ENCODE measurements around the gene STK26. TPM values are rescaled to one million over a fixed set of nuclear protein-coding genes. Genes with fewer than 3 reads are reported as not detected.

Gene STK26
- total and polyA plus RNA-seq, 4 experiments from 2014 or later, result 38.1 to 57.2 (median 45.1) TPM

- H3K27me3 ChIP-seq (ENCODE audit: insufficient read depth, low read length), result no peaks in the 10 kb centered on the region
- POLR2A ChIA-PET (ENCODE audit: partially characterized antibody), result no interaction called here
- H3K36me3 ChIP-seq (ENCODE audit: insufficient read depth, low read length), result peaks cover 3% of the 10 kb centered on the region
- H3K4me3 ChIP-seq (ENCODE audit: low read length in 2 of 2), result no peak overlapping the region
- no peak for DNase-seq
- CTCF ChIA-PET (ENCODE audit: partially characterized antibody), result interaction anchor here (1.0 kb wide), 1 partner anchor 222 kb away, joined by 4 read pairs; no protein-coding TSS in a partner anchor
- H3K36me3 Mint-ChIP-seq, result peaks cover 4 to 9% of the 10 kb centered on the region in 2 donors
- H3K4me1 ChIP-seq (ENCODE audit: insufficient read depth, low read length), result no peaks in the 10 kb centered on the region
- peaks cover 0 to 4% (median 1%) of the 10 kb centered on the region in 4 donors for H3K4me1 Mint-ChIP-seq
- intact Hi-C loops (cut with micrococcal nuclease), result loop anchor here (2.0 kb wide), 1 partner anchor 13 kb away; no protein-coding TSS in a partner anchor
- H3K27ac Mint-ChIP-seq, result no peak overlapping the region
- H3K9me3 ChIP-seq (ENCODE audit: control insufficient read depth in 1 of 2, low read length in 2 of 2), result no peaks in the 10 kb centered on the region
- no peak overlapping the region for H3K27ac ChIP-seq (ENCODE audit: low read depth, low read length)
- H3K4me3 Mint-ChIP-seq, result no peak overlapping the region
- H3K27me3 Mint-ChIP-seq, result no peaks in the 10 kb centered on the region
- H3K9me3 Mint-ChIP-seq, result no peaks in the 10 kb centered on the region
These were observed 40.8 kb downstream of the STK26 start for GRCh38 chrX:132063862-132064261.

- intact Hi-C loops (cut with micrococcal nuclease), result no loop called here
- Histone ChIP-seq H3K4me1 (ENCODE audit: insufficient read depth, low read length) (no peaks in the 10 kb centered on the region), H3K36me3 (ENCODE audit: insufficient read depth, low read length) (peaks cover 6% of the 10 kb centered on the region), H3K27ac (ENCODE audit: low read depth, low read length) (no peak overlapping the region), H3K4me3 (ENCODE audit: low read length in 2 of 2) (no peak overlapping the region), H3K9me3 (ENCODE audit: control insufficient read depth in 1 of 2, low read length in 2 of 2) (no peaks in the 10 kb centered on the region), H3K27me3 (ENCODE audit: insufficient read depth, low read length) (no peaks in the 10 kb centered on the region)
- no peak for DNase-seq
- H3K36me3 Mint-ChIP-seq, result peaks cover 4 to 17% of the 10 kb centered on the region in 2 donors
- CTCF ChIA-PET (ENCODE audit: partially characterized antibody), result interaction anchor here (1.3 kb wide), 1 partner anchor 13 kb away, joined by 4 read pairs; no protein-coding TSS in a partner anchor
- H3K9me3 Mint-ChIP-seq, result no peaks in the 10 kb centered on the region
- POLR2A ChIA-PET (ENCODE audit: partially characterized antibody), result no interaction called here
- H3K27me3 Mint-ChIP-seq, result no peaks in the 10 kb centered on the region
- peaks cover 0 to 4% (median 0%) of the 10 kb centered on the region in 4 donors for H3K4me1 Mint-ChIP-seq
- no peak overlapping the region for H3K27ac Mint-ChIP-seq
- no peak overlapping the region for H3K4me3 Mint-ChIP-seq
These were observed 45.3 kb downstream of the STK26 start for GRCh38 chrX:132068405-132068804.

GRCh38 chrX:132071254-132071653 is 48.2 kb downstream of the STK26 start:
- H3K9me3 Mint-ChIP-seq, result no peaks in the 10 kb centered on the region
- H3K4me1 Mint-ChIP-seq, result no peaks in the 10 kb centered on the region
- H3K9me3 ChIP-seq (ENCODE audit: control insufficient read depth in 1 of 2, low read length in 2 of 2), result no peaks in the 10 kb centered on the region
- no peaks in the 10 kb centered on the region for H3K27me3 Mint-ChIP-seq
- intact Hi-C loops (cut with micrococcal nuclease), result loop anchor here (2.0 kb wide), 2 partner anchors 48 to 230 kb away; partner anchors contain the start of gene STK26
- H3K27me3 ChIP-seq (ENCODE audit: insufficient read depth, low read length), result no peaks in the 10 kb centered on the region
- peaks cover 6% of the 10 kb centered on the region for H3K36me3 ChIP-seq (ENCODE audit: insufficient read depth, low read length)
- POLR2A ChIA-PET (ENCODE audit: partially characterized antibody), result no interaction called here
- no peaks in the 10 kb centered on the region for H3K4me1 ChIP-seq (ENCODE audit: insufficient read depth, low read length)
- CTCF ChIA-PET (ENCODE audit: partially characterized antibody), result interaction anchor here (1.3 to 2.8 kb wide), 5 partner anchors 21 to 229 kb away, joined by 3 to 12 read pairs (median 6); partner anchors contain the start of gene RAP2C
- peaks cover 0 to 25% of the 10 kb centered on the region in 2 donors for H3K36me3 Mint-ChIP-seq
- no peak overlapping the region for H3K27ac ChIP-seq (ENCODE audit: low read depth, low read length)
- H3K4me3 Mint-ChIP-seq, result no peak overlapping the region
- DNase-seq, result peak in 1 of 5 donors; percentile 5
- no peak overlapping the region for H3K4me3 ChIP-seq (ENCODE audit: low read length in 2 of 2)
- H3K27ac Mint-ChIP-seq, result no peak overlapping the region

- no peaks in the 10 kb centered on the region for H3K9me3 Mint-ChIP-seq
- H3K27me3 Mint-ChIP-seq, result no peaks in the 10 kb centered on the region
- no peaks in the 10 kb centered on the region for H3K4me1 ChIP-seq (ENCODE audit: insufficient read depth, low read length)
- H3K27ac Mint-ChIP-seq, result peak overlapping the region in 1 of 7 donors; percentile 4
- no peak overlapping the region for H3K4me3 ChIP-seq (ENCODE audit: low read length in 2 of 2)
- no peaks in the 10 kb centered on the region for H3K9me3 ChIP-seq (ENCODE audit: control insufficient read depth in 1 of 2, low read length in 2 of 2)
- H3K4me1 Mint-ChIP-seq, result no peaks in the 10 kb centered on the region
- intact Hi-C loops (cut with micrococcal nuclease), result no loop called here
- no peaks in the 10 kb centered on the region for H3K36me3 ChIP-seq (ENCODE audit: insufficient read depth, low read length)
- CTCF ChIA-PET (ENCODE audit: partially characterized antibody), result interaction anchor here (1.6 kb wide), 1 partner anchor 15 kb away, joined by 3 read pairs; no protein-coding TSS in a partner anchor
- no peaks in the 10 kb centered on the region for H3K27me3 ChIP-seq (ENCODE audit: insufficient read depth, low read length)
- no peak overlapping the region for H3K27ac ChIP-seq (ENCODE audit: low read depth, low read length)
- H3K4me3 Mint-ChIP-seq, result no peak overlapping the region
- no peak for DNase-seq
- H3K36me3 Mint-ChIP-seq, result peaks cover 0 to 15% of the 10 kb centered on the region in 2 donors
- POLR2A ChIA-PET (ENCODE audit: partially characterized antibody), result no interaction called here
These were observed 54.3 kb downstream of the STK26 start for GRCh38 chrX:132077414-132077813.

- ChIA-PET POLR2A (ENCODE audit: partially characterized antibody) (interaction anchor here (1.2 kb wide), 1 partner anchor 32 kb away, joined by 3 read pairs; no protein-coding TSS in a partner anchor), CTCF (ENCODE audit: partially characterized antibody) (no interaction called here)
- H3K4me3 Mint-ChIP-seq, result no peak overlapping the region
- no peaks in the 10 kb centered on the region for H3K27me3 Mint-ChIP-seq
- no peak overlapping the region for H3K27ac ChIP-seq (ENCODE audit: low read depth, low read length)
- no peaks in the 10 kb centered on the region for H3K27me3 ChIP-seq (ENCODE audit: insufficient read depth, low read length)
- no peaks in the 10 kb centered on the region for H3K9me3 Mint-ChIP-seq
- no peak for DNase-seq
- no peak overlapping the region for H3K27ac Mint-ChIP-seq
- no peaks in the 10 kb centered on the region for H3K4me1 Mint-ChIP-seq
- H3K36me3 ChIP-seq (ENCODE audit: insufficient read depth, low read length), result no peaks in the 10 kb centered on the region
- peaks cover 0 to 13% of the 10 kb centered on the region in 2 donors for H3K36me3 Mint-ChIP-seq
- no peaks in the 10 kb centered on the region for H3K4me1 ChIP-seq (ENCODE audit: insufficient read depth, low read length)
- intact Hi-C loops (cut with micrococcal nuclease), result no loop called here
- H3K4me3 ChIP-seq (ENCODE audit: low read length in 2 of 2), result no peak overlapping the region
- no peaks in the 10 kb centered on the region for H3K9me3 ChIP-seq (ENCODE audit: control insufficient read depth in 1 of 2, low read length in 2 of 2)
These were observed 54.8 kb downstream of the STK26 start for GRCh38 chrX:132077912-132078311.

- Mint-ChIP-seq H3K4me1 (peaks cover 0 to under 1% (median under 1%) of the 10 kb centered on the region in 4 donors), H3K27me3 (peaks cover 0 to 3% of the 10 kb centered on the region in 2 donors), H3K36me3 (no peaks in the 10 kb centered on the region), H3K27ac (no peak overlapping the region), H3K9me3 (peaks cover 0 to 2% (median 0%) of the 10 kb centered on the region in 8 donors), H3K4me3 (no peak overlapping the region)
- Histone ChIP-seq H3K27me3 (ENCODE audit: insufficient read depth, low read length) (no peaks in the 10 kb centered on the region), H3K4me3 (ENCODE audit: low read length in 2 of 2) (no peak overlapping the region), H3K36me3 (ENCODE audit: insufficient read depth, low read length) (no peaks in the 10 kb centered on the region), H3K27ac (ENCODE audit: low read depth, low read length) (no peak overlapping the region), H3K9me3 (ENCODE audit: control insufficient read depth in 1 of 2, low read length in 2 of 2) (no peaks in the 10 kb centered on the region), H3K4me1 (ENCODE audit: insufficient read depth, low read length) (no peaks in the 10 kb centered on the region)
- POLR2A ChIA-PET (ENCODE audit: partially characterized antibody), result no interaction called here
- DNase-seq, result no peak
- intact Hi-C loops (cut with micrococcal nuclease), result no loop called here
- CTCF ChIA-PET (ENCODE audit: partially characterized antibody), result no interaction called here
These were observed 62.7 kb downstream of the STK26 start for GRCh38 chrX:132085786-132086185.

GRCh38 chrX:132086672-132087071 is 63.6 kb downstream of the STK26 start:
- H3K4me3 ChIP-seq (ENCODE audit: low read length in 2 of 2), result no peak overlapping the region
- Mint-ChIP-seq H3K27ac (no peak overlapping the region), H3K36me3 (no peaks in the 10 kb centered on the region), H3K4me1 (peaks cover 0 to 5% (median 2%) of the 10 kb centered on the region in 4 donors), H3K27me3 (peaks cover 0 to 3% of the 10 kb centered on the region in 2 donors), H3K9me3 (peaks cover 0 to 2% (median 0%) of the 10 kb centered on the region in 8 donors), H3K4me3 (no peak overlapping the region)
- DNase-seq, result no peak
- POLR2A ChIA-PET (ENCODE audit: partially characterized antibody), result no interaction called here
- H3K9me3 ChIP-seq (ENCODE audit: control insufficient read depth in 1 of 2, low read length in 2 of 2), result no peaks in the 10 kb centered on the region
- H3K27me3 ChIP-seq (ENCODE audit: insufficient read depth, low read length), result no peaks in the 10 kb centered on the region
- H3K36me3 ChIP-seq (ENCODE audit: insufficient read depth, low read length), result no peaks in the 10 kb centered on the region
- intact Hi-C loops (cut with micrococcal nuclease), result no loop called here
- CTCF ChIA-PET (ENCODE audit: partially characterized antibody), result no interaction called here
- H3K4me1 ChIP-seq (ENCODE audit: insufficient read depth, low read length), result no peaks in the 10 kb centered on the region
- H3K27ac ChIP-seq (ENCODE audit: low read depth, low read length), result no peak overlapping the region
